Osteoblast (primary cell): ENCODE results near the gene SRCAP. TPM values are rescaled to one million over a fixed set of nuclear protein-coding genes. Genes with fewer than 3 reads are reported as not detected.
A peak's percentile ranks its signal among the peaks of the same experiment; 100 is the strongest.

Source experiments
- DNase-seq: peaks from one replicate; pipeline ENCODE4 v3.0.0; 2011; ENCODE audit warnings: low spot score, mixed read lengths; ENCODE audit not compliant: insufficient read length; ENCODE audit errors: missing footprints
- H2AFZ ChIP-seq: 2 replicates; pipeline ENCODE4 v1.6.0; 2011; ENCODE audit warnings: mild to moderate bottlenecking, low read length
- H3K27ac ChIP-seq: 2 replicates; pipeline ENCODE4 v1.5.1; 2011; ENCODE audit warnings: mild to moderate bottlenecking, low read depth, low read length, moderate library complexity
- H3K27me3 ChIP-seq: 2 replicates; pipeline ENCODE4 v1.6.0; 2012; ENCODE audit warnings: mild to moderate bottlenecking, control low read depth, inconsistent platforms, low read length, moderate library complexity; ENCODE audit not compliant: insufficient read depth
- H3K36me3 ChIP-seq: 2 replicates; pipeline ENCODE4 v1.5.1; 2011; ENCODE audit warnings: mild to moderate bottlenecking, low read length, control low read depth, moderate library complexity; ENCODE audit not compliant: insufficient read depth
- H3K4me1 ChIP-seq: 2 replicates; pipeline ENCODE4 v1.5.1; 2011; ENCODE audit warnings: mild to moderate bottlenecking, low read length, control low read depth, moderate library complexity; ENCODE audit not compliant: insufficient read depth
- H3K4me2 ChIP-seq: 2 replicates; pipeline ENCODE4 v1.6.0; 2011; ENCODE audit warnings: mild to moderate bottlenecking, low read length; ENCODE audit not compliant: insufficient read depth
- H3K4me3 ChIP-seq: fragments of 200-600 bp; sonication (generic); 3 replicates; pipeline ENCODE4 v1.5.1; 2012; ENCODE audit warnings: mild to moderate bottlenecking, low read length, inconsistent platforms; ENCODE audit not compliant: insufficient read depth
- H3K79me2 ChIP-seq: 2 replicates; pipeline ENCODE4 v1.6.0; 2012; ENCODE audit warnings: mild to moderate bottlenecking, low read length, control low read depth, inconsistent platforms; ENCODE audit not compliant: insufficient read depth
- H3K9me3 ChIP-seq: 2 replicates; pipeline ENCODE4 v1.5.1; 2011; ENCODE audit warnings: low read depth, low read length, control low read depth
- H4K20me1 ChIP-seq: 2 replicates; pipeline ENCODE4 v1.6.0; 2012; ENCODE audit warnings: mild to moderate bottlenecking, low read length, control low read depth; ENCODE audit not compliant: insufficient read depth
- total RNA-seq: library from RNA; depleted of rRNA; stranded (reverse); fragments of >200 nt; gene quantifications from 2 replicates; pipeline ENCODE4 v1.2.3, GENCODE V29; 2012
- TF ChIP-seq, protein P1 (sequence below): IDR thresholded peaks from 2 replicates; pipeline ENCODE4 v1.5.1; 2011; ENCODE audit warnings: mild to moderate bottlenecking, low read depth, low read length, moderate library complexity; ENCODE audit errors: extremely low read depth

The SRCAP gene
- total RNA-seq, 1 donor: 16.3 TPM

DNA sequence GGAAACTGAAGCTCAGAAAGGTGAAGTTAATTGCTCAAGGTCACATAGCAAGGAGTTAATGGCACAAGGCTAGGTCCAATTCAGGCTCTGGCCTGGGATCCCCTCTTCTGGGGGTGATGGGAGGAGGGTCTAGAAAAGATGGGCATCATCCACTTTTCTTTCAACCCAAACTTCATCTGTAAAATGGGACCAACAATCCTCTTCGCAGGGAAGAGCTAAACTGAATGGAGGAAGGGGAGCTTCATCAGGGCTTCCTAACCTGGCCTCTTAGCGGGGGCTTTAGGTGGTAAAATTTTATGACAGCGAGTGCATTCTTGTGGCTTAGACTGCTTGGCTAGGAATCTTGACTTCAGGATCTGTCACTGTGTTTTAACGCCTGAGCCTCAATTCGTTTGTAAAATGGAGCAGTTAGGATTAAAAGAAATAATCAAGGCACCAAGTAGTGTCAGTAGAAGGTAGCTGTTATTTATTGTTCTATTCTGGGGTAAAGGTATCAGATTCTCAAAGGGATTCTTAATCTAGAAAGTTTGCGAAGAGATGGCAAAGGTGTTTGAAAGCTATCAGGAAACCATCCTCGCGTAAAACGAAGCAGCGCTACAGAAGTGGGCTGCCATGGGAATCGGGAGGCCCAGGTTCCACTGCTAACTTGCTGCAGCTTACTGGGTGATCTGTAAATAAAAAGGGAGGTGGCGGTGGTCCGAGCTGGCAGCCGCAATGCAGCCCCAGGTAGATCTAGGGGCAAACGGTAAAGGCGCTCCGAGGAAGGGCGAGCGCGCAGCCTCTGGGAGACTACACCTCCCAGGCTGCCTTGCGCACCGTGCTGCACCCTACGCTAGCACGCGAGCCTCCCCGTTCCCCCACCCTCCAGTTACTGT lies 1.5 kb upstream of the SRCAP start:
- TF ChIP-seq, protein P1, sequence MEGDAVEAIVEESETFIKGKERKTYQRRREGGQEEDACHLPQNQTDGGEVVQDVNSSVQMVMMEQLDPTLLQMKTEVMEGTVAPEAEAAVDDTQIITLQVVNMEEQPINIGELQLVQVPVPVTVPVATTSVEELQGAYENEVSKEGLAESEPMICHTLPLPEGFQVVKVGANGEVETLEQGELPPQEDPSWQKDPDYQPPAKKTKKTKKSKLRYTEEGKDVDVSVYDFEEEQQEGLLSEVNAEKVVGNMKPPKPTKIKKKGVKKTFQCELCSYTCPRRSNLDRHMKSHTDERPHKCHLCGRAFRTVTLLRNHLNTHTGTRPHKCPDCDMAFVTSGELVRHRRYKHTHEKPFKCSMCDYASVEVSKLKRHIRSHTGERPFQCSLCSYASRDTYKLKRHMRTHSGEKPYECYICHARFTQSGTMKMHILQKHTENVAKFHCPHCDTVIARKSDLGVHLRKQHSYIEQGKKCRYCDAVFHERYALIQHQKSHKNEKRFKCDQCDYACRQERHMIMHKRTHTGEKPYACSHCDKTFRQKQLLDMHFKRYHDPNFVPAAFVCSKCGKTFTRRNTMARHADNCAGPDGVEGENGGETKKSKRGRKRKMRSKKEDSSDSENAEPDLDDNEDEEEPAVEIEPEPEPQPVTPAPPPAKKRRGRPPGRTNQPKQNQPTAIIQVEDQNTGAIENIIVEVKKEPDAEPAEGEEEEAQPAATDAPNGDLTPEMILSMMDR: no peak
- Histone ChIP-seq H3K9me3 (no peaks in the 10 kb centered on the region), H4K20me1 (peaks cover 17% of the 10 kb centered on the region), H3K27ac (peak overlapping the region; percentile 99), H3K27me3 (no peaks in the 10 kb centered on the region), H3K36me3 (peaks cover 14% of the 10 kb centered on the region), H3K4me1 (peaks cover 16% of the 10 kb centered on the region), H3K4me2 (peak overlapping the region; percentile 83), H3K4me3 (peak overlapping the region; percentile 98), H2AFZ (peak overlapping the region; percentile 91), H3K79me2 (peaks cover 36% of the 10 kb centered on the region)
- peak; percentile 99 for DNase-seq

DNA sequence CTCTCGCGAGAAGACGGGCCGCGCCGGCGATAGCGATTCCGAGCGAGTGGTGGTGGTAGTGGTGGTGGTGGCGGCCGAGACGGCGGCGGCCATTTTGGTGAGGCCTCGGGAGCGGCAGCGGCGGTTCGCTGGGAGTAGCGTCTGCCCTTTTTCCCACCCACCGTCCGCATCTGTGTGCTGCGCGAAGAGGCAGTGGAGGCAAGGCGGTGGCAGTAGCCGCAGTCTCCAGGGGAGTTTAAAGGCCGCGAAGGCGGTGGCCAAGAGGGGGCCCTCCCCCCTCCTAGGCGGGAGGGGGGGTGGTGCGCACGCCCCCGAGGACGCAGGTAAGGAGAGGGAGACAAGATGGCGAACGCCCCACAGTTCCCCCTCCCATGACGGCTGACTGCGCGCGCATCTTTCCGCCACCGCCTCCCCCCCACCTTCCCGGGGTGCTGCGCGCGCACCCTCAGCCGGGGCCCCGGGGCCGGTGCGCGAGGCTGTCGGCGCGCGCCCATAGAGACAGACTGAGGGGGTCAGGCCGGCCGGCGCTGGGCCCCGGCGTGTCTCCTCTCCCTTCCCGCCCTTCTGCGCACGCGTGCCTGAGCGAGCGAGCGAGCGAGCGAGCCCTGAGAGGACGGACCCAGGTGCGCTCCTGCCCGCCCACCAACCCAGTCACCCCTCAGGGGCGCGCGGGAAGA lies 694 bp upstream of the SRCAP start:
- peaks cover 41% of the 10 kb centered on the region for H3K79me2 ChIP-seq
- peak overlapping the region; percentile 99 for H3K27ac ChIP-seq
- DNase-seq: peak; percentile 100
- peak overlapping the region; percentile 83 for H3K4me2 ChIP-seq
- peaks cover 18% of the 10 kb centered on the region for H3K36me3 ChIP-seq
- H4K20me1 ChIP-seq: peaks cover 19% of the 10 kb centered on the region
- TF ChIP-seq, protein P1: no peak
- peaks cover 16% of the 10 kb centered on the region for H3K4me1 ChIP-seq
- no peaks in the 10 kb centered on the region for H3K9me3 ChIP-seq
- H2AFZ ChIP-seq: peak overlapping the region; percentile 91
- H3K4me3 ChIP-seq: peak overlapping the region; percentile 98
- H3K27me3 ChIP-seq: no peaks in the 10 kb centered on the region

- Histone ChIP-seq H3K27me3 (no peaks in the 10 kb centered on the region), H4K20me1 (peaks cover 22% of the 10 kb centered on the region), H3K4me3 (peak overlapping the region; percentile 98), H3K9me3 (no peaks in the 10 kb centered on the region), H2AFZ (no peak overlapping the region), H3K27ac (peak overlapping the region; percentile 99), H3K4me1 (peaks cover 16% of the 10 kb centered on the region), H3K4me2 (peak overlapping the region; percentile 83), H3K79me2 (peaks cover 47% of the 10 kb centered on the region), H3K36me3 (peaks cover 28% of the 10 kb centered on the region)
- DNase-seq: no peak
- TF ChIP-seq, protein P1: no peak
Measured at GRCh38 chr16:30699615-30700099, 686 bp downstream of the SRCAP start.

GRCh38 chr16:30700491-30700890 lies 1.5 kb downstream of the SRCAP start:
- Histone ChIP-seq H3K9me3 (no peaks in the 10 kb centered on the region), H3K79me2 (peaks cover 48% of the 10 kb centered on the region), H3K4me1 (peaks cover 16% of the 10 kb centered on the region), H3K36me3 (peaks cover 35% of the 10 kb centered on the region), H3K4me2 (peak overlapping the region; percentile 83), H3K4me3 (no peak overlapping the region), H4K20me1 (peaks cover 22% of the 10 kb centered on the region), H2AFZ (no peak overlapping the region), H3K27ac (peak overlapping the region; percentile 12), H3K27me3 (no peaks in the 10 kb centered on the region)
- TF ChIP-seq, protein P1: no peak
- DNase-seq: peak; percentile 88
